Keratinocyte (primary cell): ENCODE measurements around the gene FCER1A. TPM values are rescaled to one million over a fixed set of nuclear protein-coding genes. Genes with fewer than 3 reads are reported as not detected.

Experiments
- DNase-seq: peaks from one replicate; pipeline ENCODE4 v3.0.0-alpha.2; 2011; ENCODE audit warnings: low read depth, missing footprints, low spot score
- FAIRE-seq: peaks from 2 replicates; lab custom pipeline; 2011; peaks lifted over from hg19 to GRCh38; lab: Jason Lieb, UNC
- H2AFZ ChIP-seq: 2 replicates; pipeline ENCODE4 v1.6.0; 2012; ENCODE audit warnings: low read length, control low read depth, inconsistent platforms; ENCODE audit not compliant: control insufficient read depth
- H3K27ac ChIP-seq: 2 replicates; pipeline ENCODE4 v1.5.1; 2011; ENCODE audit warnings: low read length; ENCODE audit not compliant: control insufficient read depth, insufficient read depth
- H3K27me3 ChIP-seq: 3 replicates; pipeline ENCODE4 v1.6.0; 2011; ENCODE audit warnings: low read length; ENCODE audit not compliant: control insufficient read depth, insufficient read depth; ENCODE audit errors: extremely low read depth
- H3K36me3 ChIP-seq, 2 experiments: 2 replicates in 1 of 2; 3 replicates in 1 of 2; pipeline ENCODE4 v1.5.1; 2011; ENCODE audit warnings: low read length in 2 of 2, mild to moderate bottlenecking in 1 of 2; ENCODE audit not compliant: control insufficient read depth in 2 of 2, insufficient read depth in 2 of 2; ENCODE audit errors: extremely low read depth in 1 of 2
- H3K4me1 ChIP-seq: 3 replicates; pipeline ENCODE4 v1.5.1; 2011; ENCODE audit warnings: low read length; ENCODE audit not compliant: control insufficient read depth, insufficient read depth; ENCODE audit errors: extremely low read depth
- H3K4me2 ChIP-seq: 3 replicates; pipeline ENCODE4 v1.6.0; 2011; ENCODE audit warnings: low read depth, low read length; ENCODE audit not compliant: control insufficient read depth, insufficient read depth; ENCODE audit errors: extremely low read depth
- H3K4me3 ChIP-seq, 3 experiments: fragments of 200-600 bp in 1 of 3; sonication (generic) in 1 of 3; 2 replicates in 2 of 3; 3 replicates in 1 of 3; pipeline ENCODE4 v1.5.1; 2011 to 2016; ENCODE audit warnings: low read length in 3 of 3, mild to moderate bottlenecking in 3 of 3, control low read depth in 2 of 3, inconsistent platforms in 1 of 3, low read depth in 1 of 3, mixed read lengths in 1 of 3, mixed run types in 1 of 3, moderate library complexity in 1 of 3; ENCODE audit not compliant: control insufficient read depth in 2 of 3, insufficient read depth in 2 of 3; ENCODE audit errors: extremely low read depth in 1 of 3
- H3K79me2 ChIP-seq: 2 replicates; pipeline ENCODE4 v1.6.0; 2012; ENCODE audit warnings: low read length; ENCODE audit not compliant: control insufficient read depth, insufficient read depth
- H3K9ac ChIP-seq: 3 replicates; pipeline ENCODE4 v1.6.0; 2011; ENCODE audit warnings: low read length; ENCODE audit not compliant: control insufficient read depth, insufficient read depth; ENCODE audit errors: extremely low read depth
- H3K9me1 ChIP-seq: 3 replicates; pipeline ENCODE4 v1.6.0; 2011; ENCODE audit warnings: low read length; ENCODE audit not compliant: control insufficient read depth, insufficient read depth; ENCODE audit errors: extremely low read depth
- H3K9me3 ChIP-seq: 2 replicates; pipeline ENCODE4 v1.5.1; 2012; ENCODE audit warnings: low read depth, low read length; ENCODE audit not compliant: control insufficient read depth
- H4K20me1 ChIP-seq: 3 replicates; pipeline ENCODE4 v1.6.0; 2011; ENCODE audit warnings: low read length; ENCODE audit not compliant: control insufficient read depth, insufficient read depth; ENCODE audit errors: extremely low read depth
- CTCF ChIP-seq, 3 experiments: IDR thresholded peaks in 1 of 3; conservative IDR thresholded peaks in 1 of 3; optimal IDR thresholded peaks in 1 of 3; 2 replicates in 2 of 3; 3 replicates in 1 of 3; pipeline versions ENCODE3 to v1.5.1; 2011; ENCODE audit warnings: low read length in 3 of 3, mild to moderate bottlenecking in 3 of 3, moderate library complexity in 2 of 3, control low read depth in 1 of 3, inconsistent platforms in 1 of 3; ENCODE audit not compliant: insufficient read depth in 2 of 3; ENCODE audit errors: extremely low read depth in 1 of 3
- EZH2 ChIP-seq: IDR thresholded peaks from one replicate; pipeline ENCODE4 v1.6.1; 2012; ENCODE audit warnings: inconsistent platforms, mild to moderate bottlenecking, low read length, moderate library complexity
- dilution Hi-C: fragments of 300-500 bp; cut with MboI; formaldehyde crosslinking; loops from one replicate; pipeline ENCODE4 v1.7.0; 2020; ENCODE audit warnings: low sequenced_read_pairs; ENCODE audit not compliant: extremely low pct_ligation_motif_present
- polyA plus RNA-seq, 5 experiments: library from polyadenylated mRNA; depleted of rRNA in 3 of 5; stranded (reverse) in 3 of 5; stranded (forward) in 1 of 5; unstranded in 1 of 5; fragments of >200 nt; gene quantifications; 1 replicate in 1 of 5; 2 replicates in 3 of 5; 3 replicates in 1 of 5; pipeline versions ENCODE4 v1.2.1 to v1.2.3, GENCODE V29; 2011 to 2012; ENCODE audit warnings: missing spikeins in 2 of 5, low read depth in 1 of 5, low replicate concordance in 1 of 5

FCER1A gene
- polyA plus RNA-seq, 1 donor (not counting 4 experiments of a cell fraction or from before 2014, with no cell fraction given), result not detected

- dilution Hi-C loops, result no loop called here
- TF ChIP-seq CTCF (optimal IDR thresholded peaks at IDR 0.05 in 1 of 3, IDR thresholded peaks at IDR 0.05 in 1 of 3, conservative IDR thresholded peaks at IDR 0.05 in 1 of 3; ENCODE audit: extremely low read depth in 1 of 3, insufficient read depth in 2 of 3, low read length in 3 of 3), result no peak
- TF ChIP-seq EZH2, result no peak
- Histone ChIP-seq H3K36me3 (no peaks in the 10 kb centered on the region), H3K27ac (no peak overlapping the region), H3K4me3 (no peak overlapping the region), H3K4me1 (no peaks in the 10 kb centered on the region), H4K20me1 (no peaks in the 10 kb centered on the region), H2AFZ (no peak overlapping the region), H3K9ac (no peak overlapping the region), H3K9me1 (no peaks in the 10 kb centered on the region), H3K9me3 (no peaks in the 10 kb centered on the region), H3K27me3 (no peaks in the 10 kb centered on the region), H3K4me2 (no peak overlapping the region), H3K79me2 (no peaks in the 10 kb centered on the region)
- no peak for FAIRE-seq
- no peak for DNase-seq
Observed at GRCh38 chr1:159274631-159275030, 27.5 kb upstream of the FCER1A start.

- no peak overlapping the region for H2AFZ ChIP-seq
- H3K27me3 ChIP-seq, result no peaks in the 10 kb centered on the region
- H3K4me1 ChIP-seq, result no peaks in the 10 kb centered on the region
- dilution Hi-C loops, result no loop called here
- no peak for TF ChIP-seq EZH2
- no peak for TF ChIP-seq CTCF (optimal IDR thresholded peaks at IDR 0.05 in 1 of 3, IDR thresholded peaks at IDR 0.05 in 1 of 3, conservative IDR thresholded peaks at IDR 0.05 in 1 of 3; ENCODE audit: extremely low read depth in 1 of 3, insufficient read depth in 2 of 3, low read length in 3 of 3)
- no peaks in the 10 kb centered on the region for H3K79me2 ChIP-seq
- no peaks in the 10 kb centered on the region for H3K9me3 ChIP-seq
- no peaks in the 10 kb centered on the region for H4K20me1 ChIP-seq
- no peak overlapping the region for H3K27ac ChIP-seq
- no peak for DNase-seq
- no peak overlapping the region for H3K9ac ChIP-seq
- FAIRE-seq, result no peak
- no peak overlapping the region for H3K4me3 ChIP-seq
- no peak overlapping the region for H3K4me2 ChIP-seq
- no peaks in the 10 kb centered on the region for H3K9me1 ChIP-seq
- no peaks in the 10 kb centered on the region for H3K36me3 ChIP-seq
Observed at GRCh38 chr1:159275891-159276290, 26.2 kb upstream of the FCER1A start.
